Measurements from ENCODE around the gene IRF8. TPM values are rescaled to one million over a fixed set of nuclear protein-coding genes. Genes with fewer than 3 reads are reported as not detected.
"Not testable (repeated sequence)": the region's sequence is repeated elsewhere in the genome, so short reads cannot be mapped to it uniquely, and the experiment has no call there.

Gene IRF8
- total RNA-seq, 1 experiment from 2014 or later = 29.5 TPM

DNA sequence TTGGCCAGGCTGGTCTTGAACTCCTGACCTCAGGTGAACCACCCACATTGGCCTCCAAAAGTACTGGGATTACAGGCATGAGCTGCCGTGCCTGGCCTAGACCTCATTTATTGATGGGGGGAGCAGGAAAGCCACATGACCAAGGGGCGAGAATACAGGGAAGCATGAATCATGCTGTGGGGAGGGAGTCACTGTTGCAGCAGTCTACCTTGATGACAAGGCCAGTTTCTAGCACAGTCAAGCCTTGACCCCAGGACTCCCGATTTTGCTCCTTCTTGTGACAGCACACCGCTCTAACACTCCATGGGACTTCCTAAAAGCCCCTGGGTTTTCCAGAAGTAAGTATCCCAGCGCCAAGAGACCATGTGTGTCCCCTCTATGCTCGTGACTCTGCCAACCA, 42.9 kb upstream of the IRF8 start:
- POLR2A ChIA-PET = no interaction called here
- BruUV-seq (replicated peaks) = no TSS peak

DNA sequence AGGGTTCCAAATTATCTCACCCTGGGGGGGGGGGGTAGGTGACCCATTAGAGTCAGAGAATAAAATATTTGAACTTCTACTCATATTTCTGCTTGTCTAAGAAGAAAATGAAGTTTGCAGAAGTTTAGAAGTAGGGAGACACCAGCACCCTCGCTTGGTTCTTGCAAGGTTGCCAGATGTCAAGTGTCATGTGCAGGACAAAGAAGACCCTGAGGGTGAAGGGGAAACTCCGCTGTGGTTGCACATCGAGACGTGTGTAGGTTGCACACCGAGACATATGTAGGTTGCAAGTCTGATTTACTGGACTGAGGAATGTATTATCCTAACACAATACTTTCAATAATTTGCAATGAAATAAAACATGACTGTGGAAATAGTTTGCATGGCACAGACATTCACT, 42.4 kb upstream of the IRF8 start:
- TF ChIP-seq, protein P1, sequence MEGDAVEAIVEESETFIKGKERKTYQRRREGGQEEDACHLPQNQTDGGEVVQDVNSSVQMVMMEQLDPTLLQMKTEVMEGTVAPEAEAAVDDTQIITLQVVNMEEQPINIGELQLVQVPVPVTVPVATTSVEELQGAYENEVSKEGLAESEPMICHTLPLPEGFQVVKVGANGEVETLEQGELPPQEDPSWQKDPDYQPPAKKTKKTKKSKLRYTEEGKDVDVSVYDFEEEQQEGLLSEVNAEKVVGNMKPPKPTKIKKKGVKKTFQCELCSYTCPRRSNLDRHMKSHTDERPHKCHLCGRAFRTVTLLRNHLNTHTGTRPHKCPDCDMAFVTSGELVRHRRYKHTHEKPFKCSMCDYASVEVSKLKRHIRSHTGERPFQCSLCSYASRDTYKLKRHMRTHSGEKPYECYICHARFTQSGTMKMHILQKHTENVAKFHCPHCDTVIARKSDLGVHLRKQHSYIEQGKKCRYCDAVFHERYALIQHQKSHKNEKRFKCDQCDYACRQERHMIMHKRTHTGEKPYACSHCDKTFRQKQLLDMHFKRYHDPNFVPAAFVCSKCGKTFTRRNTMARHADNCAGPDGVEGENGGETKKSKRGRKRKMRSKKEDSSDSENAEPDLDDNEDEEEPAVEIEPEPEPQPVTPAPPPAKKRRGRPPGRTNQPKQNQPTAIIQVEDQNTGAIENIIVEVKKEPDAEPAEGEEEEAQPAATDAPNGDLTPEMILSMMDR (IDR thresholded peaks at IDR 0.05; ENCODE audit: insufficient read depth in 1 of 2, low read depth in 1 of 2, low read length in 1 of 2, severe bottlenecking in 1 of 2, unreplicated experiment in 1 of 2) = no peak
- intact Hi-C loops (cut with micrococcal nuclease; ENCODE audit: unreplicated experiment) = no loop called here
- Mint-ChIP-seq H3K36me3 (ENCODE audit: insufficient read depth, unreplicated experiment) (peaks cover 4% of the 10 kb centered on the region), H3K27ac (ENCODE audit: unreplicated experiment) (no peak overlapping the region), H3K4me3 (ENCODE audit: unreplicated experiment) (no peak overlapping the region), H3K27me3 (ENCODE audit: insufficient read depth, unreplicated experiment) (no peaks in the 10 kb centered on the region), H3K9me3 (ENCODE audit: unreplicated experiment) (peaks cover 20% of the 10 kb centered on the region), H3K4me1 (ENCODE audit: low read depth, unreplicated experiment) (peaks cover 20% of the 10 kb centered on the region)
- POLR2A ChIA-PET = no interaction called here
- no peak for DNase-seq
- Histone ChIP-seq H3K36me3 (ENCODE audit: control insufficient read depth, insufficient read depth, low read length) (no peaks in the 10 kb centered on the region), H3K27me3 (replicated peaks; ENCODE audit: control insufficient read depth, insufficient read depth, low read length) (no peaks in the 10 kb centered on the region), H3K4me1 (peaks cover 16% of the 10 kb centered on the region), H3K9me3 (peaks cover 4% of the 10 kb centered on the region; the same call in 1 of the 2 replicates), H3K4me3 (ENCODE audit: low read depth, low read length) (no peak overlapping the region)
- CTCF ChIA-PET = no interaction called here
- no TSS peak for BruUV-seq (replicated peaks)

More for the DNA sequence above, 42.9 kb upstream of the IRF8 start:
- H3K4me3 ChIP-seq (ENCODE audit: low read depth, low read length) = no peak overlapping the region
- no peaks in the 10 kb centered on the region for H3K36me3 ChIP-seq (ENCODE audit: control insufficient read depth, insufficient read depth, low read length)
- no peak for DNase-seq
- CTCF ChIA-PET = no interaction called here
- Mint-ChIP-seq H3K27me3 (ENCODE audit: insufficient read depth, unreplicated experiment) (no peaks in the 10 kb centered on the region), H3K9me3 (ENCODE audit: unreplicated experiment) (peaks cover 20% of the 10 kb centered on the region), H3K36me3 (ENCODE audit: insufficient read depth, unreplicated experiment) (peaks cover 4% of the 10 kb centered on the region), H3K27ac (ENCODE audit: unreplicated experiment) (no peak overlapping the region), H3K4me3 (ENCODE audit: unreplicated experiment) (no peak overlapping the region), H3K4me1 (ENCODE audit: low read depth, unreplicated experiment) (peaks cover 25% of the 10 kb centered on the region)
- TF ChIP-seq, protein P1 (IDR thresholded peaks at IDR 0.05; ENCODE audit: insufficient read depth in 1 of 2, low read depth in 1 of 2, low read length in 1 of 2, severe bottlenecking in 1 of 2, unreplicated experiment in 1 of 2) = no peak
- intact Hi-C loops (cut with micrococcal nuclease; ENCODE audit: unreplicated experiment) = no loop called here
- H3K4me1 ChIP-seq = peaks cover 21% of the 10 kb centered on the region
- peaks cover 4% of the 10 kb centered on the region; the same call in 1 of the 2 replicates for H3K9me3 ChIP-seq
- H3K27me3 ChIP-seq (replicated peaks; ENCODE audit: control insufficient read depth, insufficient read depth, low read length) = no peaks in the 10 kb centered on the region

DNA sequence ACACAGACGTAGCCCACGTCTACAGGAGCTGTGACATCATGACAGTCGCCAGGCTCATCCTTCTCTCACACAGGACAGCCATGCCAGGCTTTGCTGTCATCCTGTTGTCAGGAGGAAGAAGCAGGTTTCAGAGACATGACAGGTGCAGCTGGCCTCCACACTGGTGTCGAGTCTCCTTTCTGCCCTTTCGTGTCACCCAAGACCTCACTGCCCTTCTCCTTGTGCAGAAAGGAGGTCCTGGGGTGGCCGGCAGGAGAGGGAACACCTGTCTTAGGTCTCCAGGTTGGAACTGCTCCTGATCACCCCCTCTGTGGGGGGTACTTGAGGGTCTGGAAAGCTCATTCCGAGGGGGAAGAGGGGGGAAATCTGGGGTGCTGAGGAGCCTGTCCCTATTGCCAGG, 41.6 kb upstream of the IRF8 start:
- H3K9me3 Mint-ChIP-seq (ENCODE audit: unreplicated experiment) = peaks cover 20% of the 10 kb centered on the region
- no peaks in the 10 kb centered on the region for H3K27me3 Mint-ChIP-seq (ENCODE audit: insufficient read depth, unreplicated experiment)
- CTCF ChIA-PET = interaction anchor here (1.1 kb wide), 1 partner anchor 36 kb away, joined by 5 read pairs; no protein-coding TSS in a partner anchor
- H3K9me3 ChIP-seq = peaks cover 4% of the 10 kb centered on the region; the same call in 1 of the 2 replicates
- H3K36me3 ChIP-seq (ENCODE audit: control insufficient read depth, insufficient read depth, low read length) = no peaks in the 10 kb centered on the region
- BruUV-seq (replicated peaks) = no TSS peak
- POLR2A ChIA-PET = no interaction called here
- peaks cover 11% of the 10 kb centered on the region; the same call in 1 of the 2 replicates for H3K4me1 ChIP-seq
- H3K4me1 Mint-ChIP-seq (ENCODE audit: low read depth, unreplicated experiment) = peaks cover 16% of the 10 kb centered on the region
- no peak overlapping the region for H3K4me3 ChIP-seq (ENCODE audit: low read depth, low read length)
- H3K27ac Mint-ChIP-seq (ENCODE audit: unreplicated experiment) = no peak overlapping the region
- H3K36me3 Mint-ChIP-seq (ENCODE audit: insufficient read depth, unreplicated experiment) = peaks cover 4% of the 10 kb centered on the region
- intact Hi-C loops (cut with micrococcal nuclease; ENCODE audit: unreplicated experiment) = no loop called here
- TF ChIP-seq, protein P1 (IDR thresholded peaks at IDR 0.05; ENCODE audit: insufficient read depth in 1 of 2, low read depth in 1 of 2, low read length in 1 of 2, severe bottlenecking in 1 of 2, unreplicated experiment in 1 of 2) = no peak
- no peak overlapping the region for H3K4me3 Mint-ChIP-seq (ENCODE audit: unreplicated experiment)
- H3K27me3 ChIP-seq (replicated peaks; ENCODE audit: control insufficient read depth, insufficient read depth, low read length) = no peaks in the 10 kb centered on the region
- DNase-seq = no peak

DNA sequence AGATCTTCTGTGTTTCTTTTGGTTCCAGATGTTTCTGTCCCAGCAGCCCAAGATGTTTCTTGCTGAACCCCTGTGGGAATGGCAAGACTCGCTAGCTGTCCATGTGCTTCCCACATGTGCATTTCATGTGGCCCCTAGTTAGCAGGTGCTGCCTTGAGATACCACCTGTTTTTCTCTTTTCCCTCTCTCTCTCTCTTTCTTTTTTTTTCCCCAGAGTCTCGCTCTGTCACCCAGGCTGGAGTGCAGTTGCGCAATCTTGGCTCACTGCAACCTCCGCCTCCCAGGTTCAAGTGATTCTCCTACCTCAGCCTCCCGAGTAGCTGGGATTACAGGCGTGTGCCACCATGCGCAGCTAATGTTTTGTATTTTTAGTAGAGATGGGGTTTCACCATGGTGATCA, 40.4 kb upstream of the IRF8 start:
- intact Hi-C loops (cut with micrococcal nuclease; ENCODE audit: unreplicated experiment) = loop anchor here (1.0 kb wide), 1 partner anchor 36 kb away; no protein-coding TSS in a partner anchor
- H3K27me3 ChIP-seq (replicated peaks; ENCODE audit: control insufficient read depth, insufficient read depth, low read length); H3K36me3 Mint-ChIP-seq (ENCODE audit: insufficient read depth, unreplicated experiment); H3K9me3 ChIP-seq; H3K27me3 Mint-ChIP-seq (ENCODE audit: insufficient read depth, unreplicated experiment); H3K36me3 ChIP-seq (ENCODE audit: control insufficient read depth, insufficient read depth, low read length); POLR2A ChIA-PET; H3K4me3 Mint-ChIP-seq (ENCODE audit: unreplicated experiment); H3K4me1 ChIP-seq; DNase-seq; H3K4me1 Mint-ChIP-seq (ENCODE audit: low read depth, unreplicated experiment); BruUV-seq (replicated peaks); H3K27ac Mint-ChIP-seq (ENCODE audit: unreplicated experiment); H3K4me3 ChIP-seq (ENCODE audit: low read depth, low read length); CTCF ChIA-PET: not testable (repeated sequence)
- H3K9me3 Mint-ChIP-seq (ENCODE audit: unreplicated experiment) = peaks cover 20% of the 10 kb centered on the region

Data from Caco-2 (cell line).